Breast epithelium (tissue), 3 donors: ENCODE results near the gene RNF130.

Source experiments
- CTCF ChIP-seq, 3 donors: fragments of 450-650 bp; IDR thresholded peaks; one replicate each; pipeline ENCODE4 v1.5.1; 2016 to 2017; ENCODE audit warnings: antibody characterized with exemption in 3 of 3, mild to moderate bottlenecking in 3 of 3, moderate library complexity in 3 of 3
- POLR2AphosphoS5 ChIP-seq, 3 donors: sonication (generic); formaldehyde crosslinking; IDR thresholded peaks; one replicate each; pipeline ENCODE4 v1.6.1; 2017; ENCODE audit warnings: antibody characterized with exemption in 3 of 3

- TF ChIP-seq POLR2AphosphoS5 (IDR thresholded peaks at IDR 0.05) (no peak), CTCF (IDR thresholded peaks at IDR 0.05) (no peak)
Observed at GRCh38 chr5:180001742-180002141, 69.8 kb downstream of the RNF130 start.
